RWPE1 (cell line): ENCODE measurements around the gene NEIL3.

ENCODE experiments used
- CTCF ChIA-PET: fragments of 350-600 bp; sonication (Branson Sonifier 250); formaldehyde crosslinking; extraction: SDS; loops from one replicate; lab custom pipeline; 2021; lab: Yijun Ruan, JAX
- POLR2A ChIA-PET: fragments of 400-600 bp; formaldehyde crosslinking; extraction: SDS; loops from one replicate; lab custom pipeline; 2020; ENCODE audit warnings: antibody characterized with exemption; ENCODE audit not compliant: low non-redundant PET; lab: Yijun Ruan, JAX
- DNase-seq: peaks from one replicate; pipeline ENCODE4 v3.0.0; 2012; ENCODE audit warnings: low spot score
- H3K27ac ChIP-seq: fragments of 450-650 bp; 2 replicates; pipeline ENCODE4 v1.5.1; 2017
- TF ChIP-seq, protein P1 (sequence below): fragments of 450-650 bp; conservative IDR thresholded peaks from 2 replicates; pipeline ENCODE4 v1.5.1; 2017; ENCODE audit warnings: low read depth, mild to moderate bottlenecking

NEIL3 gene

DNA sequence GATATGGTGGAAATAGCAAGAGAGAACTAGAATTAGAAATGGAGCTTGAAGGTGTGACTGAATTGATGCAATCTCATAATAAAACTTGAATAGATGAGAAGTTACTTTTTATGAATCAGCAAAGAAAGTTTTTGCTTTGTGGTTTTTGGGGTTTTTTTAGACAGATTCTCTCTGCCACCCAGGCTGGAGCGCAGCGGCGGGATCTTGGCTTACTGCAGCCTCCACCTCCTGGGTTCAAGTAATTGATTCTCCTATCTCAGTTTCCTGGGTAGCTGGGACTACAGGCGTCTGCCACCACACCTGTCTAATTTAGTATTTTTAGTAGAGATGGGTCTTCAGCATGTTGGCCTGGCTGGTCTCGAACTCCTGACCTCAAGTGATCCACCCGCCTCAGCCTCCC lies 23.7 kb upstream of the NEIL3 start:
- CTCF ChIA-PET = no interaction called here
- TF ChIP-seq, protein P1, sequence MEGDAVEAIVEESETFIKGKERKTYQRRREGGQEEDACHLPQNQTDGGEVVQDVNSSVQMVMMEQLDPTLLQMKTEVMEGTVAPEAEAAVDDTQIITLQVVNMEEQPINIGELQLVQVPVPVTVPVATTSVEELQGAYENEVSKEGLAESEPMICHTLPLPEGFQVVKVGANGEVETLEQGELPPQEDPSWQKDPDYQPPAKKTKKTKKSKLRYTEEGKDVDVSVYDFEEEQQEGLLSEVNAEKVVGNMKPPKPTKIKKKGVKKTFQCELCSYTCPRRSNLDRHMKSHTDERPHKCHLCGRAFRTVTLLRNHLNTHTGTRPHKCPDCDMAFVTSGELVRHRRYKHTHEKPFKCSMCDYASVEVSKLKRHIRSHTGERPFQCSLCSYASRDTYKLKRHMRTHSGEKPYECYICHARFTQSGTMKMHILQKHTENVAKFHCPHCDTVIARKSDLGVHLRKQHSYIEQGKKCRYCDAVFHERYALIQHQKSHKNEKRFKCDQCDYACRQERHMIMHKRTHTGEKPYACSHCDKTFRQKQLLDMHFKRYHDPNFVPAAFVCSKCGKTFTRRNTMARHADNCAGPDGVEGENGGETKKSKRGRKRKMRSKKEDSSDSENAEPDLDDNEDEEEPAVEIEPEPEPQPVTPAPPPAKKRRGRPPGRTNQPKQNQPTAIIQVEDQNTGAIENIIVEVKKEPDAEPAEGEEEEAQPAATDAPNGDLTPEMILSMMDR = no peak

DNA sequence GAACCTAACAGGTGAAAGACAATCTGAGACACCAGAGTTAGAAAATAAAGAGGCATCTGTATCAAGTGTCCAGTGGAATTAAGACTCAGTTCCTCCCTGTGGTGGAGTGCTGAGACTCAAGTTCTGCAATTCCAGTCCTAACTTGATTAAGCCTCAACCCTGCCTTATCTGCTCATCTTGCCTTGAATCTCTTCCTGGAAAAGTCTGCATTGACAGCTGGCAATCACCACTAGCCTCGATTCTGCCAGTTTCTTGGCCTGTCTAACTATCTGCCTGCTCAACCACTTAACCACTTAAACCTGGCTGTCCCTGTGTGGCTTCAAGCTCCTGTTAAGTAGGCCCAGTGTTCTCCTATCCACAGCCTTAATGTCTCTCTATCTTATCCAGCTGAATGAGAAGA lies 22.4 kb upstream of the NEIL3 start:
- CTCF ChIA-PET = no interaction called here
- POLR2A ChIA-PET = no interaction called here
- DNase-seq = no peak
- TF ChIP-seq, protein P1 = no peak
- no peak overlapping the region for H3K27ac ChIP-seq

More for the DNA sequence above, 23.7 kb upstream of the NEIL3 start:
- POLR2A ChIA-PET = no interaction called here
- no peak overlapping the region for H3K27ac ChIP-seq
- no peak for DNase-seq

- no peak for DNase-seq
- TF ChIP-seq, protein P1 = no peak
- CTCF ChIA-PET = interaction anchor here (1.5 kb wide), 1 partner anchor 38 kb away, joined by 5 read pairs; no protein-coding TSS in a partner anchor
- POLR2A ChIA-PET = interaction anchor here (0.6 kb wide), 1 partner anchor 96 kb away, joined by 3 read pairs; no protein-coding TSS in a partner anchor
- H3K27ac ChIP-seq = no peak overlapping the region
These were observed 21.3 kb upstream of the NEIL3 start for GRCh38 chr4:177288335-177288734.

GRCh38 chr4:177290780-177291179 lies 18.9 kb upstream of the NEIL3 start:
- TF ChIP-seq, protein P1 = no peak
- no peak overlapping the region for H3K27ac ChIP-seq
- DNase-seq = no peak
- ChIA-PET CTCF (interaction anchor here (0.5 to 1.2 kb wide), 2 partner anchors 19 to 27 kb away, joined by 3 to 7 read pairs; partner anchors contain the start of gene NEIL3), POLR2A (no interaction called here)

DNA sequence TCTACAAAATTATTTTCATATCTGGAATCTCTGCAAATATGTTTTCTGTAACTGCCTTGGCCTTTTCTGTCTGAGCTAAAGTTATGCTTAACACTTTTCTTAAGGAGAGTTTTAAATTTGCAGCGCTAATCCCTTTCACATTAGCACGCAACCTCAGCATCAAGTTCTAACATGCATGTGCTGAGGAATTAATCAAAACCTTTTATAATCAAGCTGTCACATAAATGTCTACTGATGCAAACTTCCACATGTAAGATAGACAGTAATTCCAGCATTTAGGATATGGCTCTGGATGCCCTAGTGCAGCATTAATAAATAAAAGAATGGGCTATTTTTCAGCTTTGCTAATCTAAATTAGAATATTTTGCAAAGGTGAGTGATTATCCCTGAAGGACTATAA lies 17.5 kb upstream of the NEIL3 start:
- no peak for DNase-seq
- POLR2A ChIA-PET = no interaction called here
- CTCF ChIA-PET = interaction anchor here (1.2 kb wide), 1 partner anchor 17 kb away, joined by 3 read pairs; the partner anchor contains the start of gene NEIL3
- TF ChIP-seq, protein P1 = no peak
- H3K27ac ChIP-seq = no peak overlapping the region

- ChIA-PET CTCF (interaction anchor here (0.6 kb wide), 1 partner anchor 146 kb away, joined by 3 read pairs; no protein-coding TSS in a partner anchor), POLR2A (interaction anchor here (0.5 kb wide), 1 partner anchor 9 kb away, joined by 3 read pairs; no protein-coding TSS in a partner anchor)
- TF ChIP-seq, protein P1 = no peak
- H3K27ac ChIP-seq = no peak overlapping the region
- DNase-seq = no peak
These were observed 16.3 kb upstream of the NEIL3 start for GRCh38 chr4:177293208-177294033.
